CD4-positive, alpha-beta T cell treated with Interleukin-6 at 100 ng/mL for 8 hours (primary cell): Measurements from ENCODE around the gene ABCA13.

Experiments used
- DNase-seq: peaks from one replicate; pipeline ENCODE4 v3.0.0-alpha.2; 2020; ENCODE audit warnings: mixed read lengths, low spot score

The ABCA13 gene

DNA sequence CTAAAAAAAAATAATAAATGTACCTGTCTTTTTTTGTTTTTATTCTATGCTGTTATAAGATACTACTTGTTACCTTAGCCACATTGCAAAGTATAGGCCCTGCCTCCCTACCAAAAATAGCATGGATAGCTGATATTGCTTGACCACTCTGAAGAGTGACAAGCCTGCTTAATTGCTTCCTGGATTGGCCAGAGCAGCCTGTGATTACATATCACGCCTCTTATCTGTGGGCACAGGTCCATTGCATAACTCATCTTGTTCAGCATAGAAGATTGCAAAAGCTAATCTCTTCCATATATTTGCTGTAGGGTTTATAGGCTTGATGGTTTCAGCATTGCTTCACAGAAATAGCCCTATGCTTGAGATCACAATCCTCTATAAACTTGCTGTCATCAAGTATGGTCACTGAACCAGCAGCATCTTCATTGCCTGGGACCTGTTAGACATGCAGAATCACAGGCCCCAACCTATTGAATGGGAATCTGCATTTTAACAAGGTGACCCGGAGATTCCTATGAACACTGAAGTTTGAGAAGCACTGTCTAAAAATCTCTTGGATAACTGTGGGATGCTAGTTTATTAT, 472.3 kb downstream of the ABCA13 start:
- DNase-seq: no peak

DNA sequence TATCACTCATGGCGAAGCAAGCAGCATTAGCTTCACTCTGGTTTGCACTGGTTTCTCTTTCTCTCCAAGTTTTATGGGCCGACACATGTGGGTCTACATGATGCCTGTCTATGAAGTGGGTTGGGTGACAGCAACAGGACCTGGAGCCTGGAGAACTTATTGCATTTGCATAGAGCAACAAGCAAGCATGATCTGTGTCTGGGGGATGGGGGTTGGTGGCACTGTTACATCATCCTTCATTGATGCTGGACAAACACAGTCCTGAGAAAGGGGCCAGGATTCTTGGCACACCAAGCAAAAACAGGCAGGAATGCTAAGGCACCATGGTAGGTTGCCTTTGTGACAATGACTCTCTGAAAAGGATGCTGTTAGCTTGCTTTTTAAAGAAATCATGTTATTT, 486.9 kb downstream of the ABCA13 start:
- no peak for DNase-seq

DNA sequence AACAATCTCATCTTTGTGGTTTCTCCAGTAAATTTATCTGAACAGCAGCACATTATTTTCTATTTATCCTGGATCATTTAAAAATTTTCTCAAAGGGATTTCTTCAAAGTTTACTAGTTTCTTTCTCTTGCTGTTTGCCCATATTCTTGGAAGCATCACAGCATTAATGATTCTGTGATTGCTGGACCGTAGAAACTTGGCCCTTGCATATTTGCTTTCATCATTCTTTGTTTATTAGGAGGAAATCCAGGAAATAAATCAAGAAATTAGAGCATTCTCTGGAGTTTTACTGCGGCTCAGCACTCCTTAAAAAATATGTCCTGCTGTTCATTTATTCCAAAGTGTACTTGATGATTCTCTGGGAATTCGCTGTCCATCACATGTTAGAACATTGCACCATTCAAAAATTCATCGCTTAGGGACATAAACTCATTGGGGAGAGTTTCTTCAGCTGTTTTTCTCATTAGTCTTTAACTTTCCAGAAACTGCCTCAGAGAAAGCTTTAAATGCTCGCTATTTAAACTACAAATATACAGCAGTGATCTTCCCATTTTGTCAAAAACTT, 489.1 kb downstream of the ABCA13 start:
- no peak for DNase-seq

DNA sequence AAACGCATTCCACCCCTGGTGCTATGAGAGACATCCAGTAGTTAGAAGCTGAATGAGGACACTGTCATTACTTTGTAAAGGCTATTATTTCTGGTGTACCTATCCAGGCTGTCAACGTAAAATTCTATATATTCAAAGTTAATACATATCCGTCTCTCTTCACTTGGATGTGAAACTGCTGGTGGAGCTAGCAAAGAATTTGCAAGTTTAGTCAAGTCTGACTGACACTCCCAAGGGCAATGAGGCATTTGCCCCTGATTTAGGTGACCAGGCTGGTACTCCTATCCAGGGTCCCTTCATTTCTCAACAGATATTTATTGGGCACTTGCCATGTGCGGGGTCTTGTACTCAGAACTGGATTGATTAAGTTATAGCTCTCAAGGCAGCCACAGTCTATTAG, 493.0 kb downstream of the ABCA13 start:
- DNase-seq: no peak

DNA sequence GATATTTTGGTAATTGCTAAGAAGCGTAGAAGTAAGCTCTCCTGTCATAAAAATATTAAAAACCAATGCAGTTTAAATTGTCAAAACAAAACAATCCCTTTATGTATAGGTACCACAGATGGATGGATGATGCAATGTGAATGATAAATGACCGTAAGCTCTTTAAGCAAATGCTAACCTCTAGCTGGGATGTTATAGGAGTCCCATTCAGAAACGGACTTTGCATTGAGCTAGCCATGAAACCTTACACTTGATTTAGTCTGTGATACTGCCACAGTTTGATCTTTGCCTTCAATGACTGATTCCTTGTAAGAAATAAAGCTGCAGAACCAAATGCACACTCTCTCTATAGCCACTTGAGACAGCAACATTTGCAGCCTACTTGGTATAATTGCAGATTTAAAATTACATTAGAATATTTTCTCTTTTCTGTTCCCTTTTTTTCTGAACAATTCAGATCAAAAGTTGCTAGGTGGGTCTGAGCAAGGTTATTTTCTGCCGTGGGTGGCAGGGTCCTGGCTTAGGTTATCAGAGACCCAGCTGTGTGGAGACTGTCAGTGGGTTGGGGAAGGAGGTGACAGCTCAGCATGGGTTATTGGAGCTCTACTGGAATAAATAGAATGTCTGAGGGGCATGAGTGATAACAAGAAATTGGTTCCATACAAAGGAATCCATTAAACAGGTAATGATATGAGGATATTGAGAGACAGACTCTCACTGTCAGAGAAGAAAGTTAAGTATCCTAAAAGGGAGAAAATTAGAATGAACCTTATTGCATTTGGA, 494.3 kb downstream of the ABCA13 start:
- DNase-seq: no peak

DNA sequence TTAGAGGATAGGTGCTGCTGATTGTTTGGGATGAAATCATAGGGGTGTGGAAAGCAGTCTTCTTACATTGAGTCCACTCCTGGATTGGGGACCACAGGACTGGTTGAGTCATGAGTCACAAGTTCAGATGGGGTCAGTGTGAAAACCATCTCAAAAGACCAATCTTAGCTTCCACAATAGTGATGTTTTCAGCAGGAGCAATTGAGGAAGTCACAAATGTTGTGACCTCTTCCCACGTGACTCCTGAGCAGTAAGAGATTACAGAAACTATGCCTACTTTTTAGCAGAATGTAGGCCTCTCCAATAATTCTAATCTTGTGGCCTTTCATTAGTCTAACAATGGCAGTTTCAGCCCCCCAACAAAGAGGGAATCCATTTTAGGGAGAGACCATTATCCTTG, 496.1 kb downstream of the ABCA13 start:
- no peak for DNase-seq

DNA sequence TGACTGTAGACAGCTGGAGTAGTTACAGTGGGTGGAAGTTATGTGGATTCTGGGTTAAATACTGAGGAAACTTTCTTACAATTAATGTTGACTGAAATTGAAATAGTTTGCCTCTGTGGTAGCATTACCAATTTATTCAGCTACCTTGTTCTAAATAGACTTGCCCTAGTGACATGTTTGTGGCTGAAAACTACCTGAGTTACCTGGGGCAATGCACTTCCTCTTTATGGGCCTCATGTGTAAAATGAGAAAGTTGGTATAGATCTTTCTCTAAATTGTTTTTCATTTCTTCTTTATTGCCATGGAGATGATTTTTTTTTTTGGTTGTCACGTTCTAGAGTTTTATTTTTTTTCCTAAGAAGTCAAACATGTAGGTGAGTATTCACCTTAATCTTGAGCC, 500.4 kb downstream of the ABCA13 start:
- DNase-seq: no peak

DNA sequence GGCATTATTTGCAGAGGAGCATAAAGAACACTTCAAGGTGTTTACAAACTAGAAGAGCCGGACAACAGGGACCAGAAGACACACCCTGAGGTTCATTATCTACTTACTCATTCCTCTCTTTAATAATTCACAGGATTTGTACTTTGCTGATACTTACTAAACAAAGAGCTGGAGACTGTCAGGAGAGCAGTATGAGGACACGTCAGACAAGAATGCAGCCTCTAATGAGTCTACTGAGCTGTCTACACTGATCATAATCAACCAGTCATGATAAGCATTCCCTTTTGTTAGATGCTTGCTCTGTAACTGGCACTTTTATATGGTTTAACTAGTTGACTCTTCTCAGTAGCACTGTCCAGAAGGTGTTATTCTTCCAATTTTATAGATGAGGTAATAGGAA, 509.7 kb downstream of the ABCA13 start:
- DNase-seq: no peak

DNA sequence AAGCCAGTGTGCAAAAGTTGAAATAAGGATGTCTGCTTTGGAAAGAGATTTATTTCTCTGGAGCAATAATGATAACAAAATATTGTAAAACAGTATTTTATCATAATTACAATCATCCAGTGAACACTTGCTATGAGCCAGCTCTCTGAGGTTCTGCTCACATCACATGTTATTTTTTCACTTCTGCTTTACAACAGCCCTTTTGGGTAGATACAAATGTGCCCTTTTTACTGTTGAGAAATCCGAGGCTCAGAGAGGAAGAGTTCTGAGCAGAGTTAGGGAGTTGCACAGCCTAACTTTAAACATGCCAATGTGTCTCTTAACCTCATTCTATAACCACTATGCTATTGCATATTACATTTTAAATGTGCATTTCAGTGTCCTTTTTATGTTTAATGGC, 520.5 kb downstream of the ABCA13 start:
- DNase-seq: no peak
